ENCODE measurements around the gene GSTA1.
"Not testable (repeated sequence)": the region's sequence is repeated elsewhere in the genome, so short reads cannot be mapped to it uniquely, and the experiment has no call there.

Gene GSTA1

GRCh38 chr6:52782696-52783274 is 20.8 kb downstream of the GSTA1 start:
- H3K4me3 Mint-ChIP-seq; H3K27ac Mint-ChIP-seq; H3K4me1 Mint-ChIP-seq (ENCODE audit: low read depth); H3K36me3 Mint-ChIP-seq; H3K9me3 Mint-ChIP-seq (ENCODE audit: low read depth): not testable (repeated sequence)
- H3K27me3 Mint-ChIP-seq, result peaks cover 12% of the 10 kb centered on the region

GRCh38 chr6:52782209-52782608 is 21.4 kb downstream of the GSTA1 start:
- H3K27me3 Mint-ChIP-seq, result peaks cover 15% of the 10 kb centered on the region
- H3K36me3 Mint-ChIP-seq; H3K27ac Mint-ChIP-seq; H3K4me1 Mint-ChIP-seq (ENCODE audit: low read depth); H3K9me3 Mint-ChIP-seq (ENCODE audit: low read depth); H3K4me3 Mint-ChIP-seq: not testable (repeated sequence)

GRCh38 chr6:52779237-52779636 is 24.4 kb downstream of the GSTA1 start:
- no peaks in the 10 kb centered on the region for H3K9me3 Mint-ChIP-seq (ENCODE audit: low read depth)
- peaks cover 4% of the 10 kb centered on the region for H3K36me3 Mint-ChIP-seq
- H3K4me1 Mint-ChIP-seq (ENCODE audit: low read depth), result no peaks in the 10 kb centered on the region
- H3K27ac Mint-ChIP-seq, result no peak overlapping the region
- peaks cover 30% of the 10 kb centered on the region for H3K27me3 Mint-ChIP-seq
- H3K4me3 Mint-ChIP-seq, result no peak overlapping the region

GRCh38 chr6:52776711-52777351 is 26.8 kb downstream of the GSTA1 start:
- H3K27me3 Mint-ChIP-seq, result peaks cover 27% of the 10 kb centered on the region
- not testable (repeated sequence) for H3K36me3 Mint-ChIP-seq; H3K4me3 Mint-ChIP-seq; H3K4me1 Mint-ChIP-seq (ENCODE audit: low read depth); H3K9me3 Mint-ChIP-seq (ENCODE audit: low read depth); H3K27ac Mint-ChIP-seq

GRCh38 chr6:52769399-52769798 is 34.2 kb downstream of the GSTA1 start:
- H3K9me3 Mint-ChIP-seq (ENCODE audit: low read depth); H3K27ac Mint-ChIP-seq; H3K27me3 Mint-ChIP-seq; H3K4me3 Mint-ChIP-seq; H3K36me3 Mint-ChIP-seq; H3K4me1 Mint-ChIP-seq (ENCODE audit: low read depth): not testable (repeated sequence)

- H3K36me3 Mint-ChIP-seq; H3K4me3 Mint-ChIP-seq; H3K27ac Mint-ChIP-seq; H3K27me3 Mint-ChIP-seq; H3K9me3 Mint-ChIP-seq (ENCODE audit: low read depth); H3K4me1 Mint-ChIP-seq (ENCODE audit: low read depth): not testable (repeated sequence)
These were observed 36.0 kb downstream of the GSTA1 start for GRCh38 chr6:52767658-52768057.

- H3K4me1 Mint-ChIP-seq (ENCODE audit: low read depth); H3K9me3 Mint-ChIP-seq (ENCODE audit: low read depth); H3K4me3 Mint-ChIP-seq; H3K27me3 Mint-ChIP-seq; H3K27ac Mint-ChIP-seq; H3K36me3 Mint-ChIP-seq: not testable (repeated sequence)
These were observed 40.2 kb downstream of the GSTA1 start, which contains the start of gene GSTA2 for GRCh38 chr6:52763322-52763916. Gene GSTA2, minus strand, starts transcription at chr6:52763475. Its CDS starts 5,528 bp downstream, at chr6:52757947.

- H3K27me3 Mint-ChIP-seq, result peaks cover 11% of the 10 kb centered on the region
- not testable (repeated sequence) for H3K4me3 Mint-ChIP-seq; H3K36me3 Mint-ChIP-seq; H3K4me1 Mint-ChIP-seq (ENCODE audit: low read depth); H3K9me3 Mint-ChIP-seq (ENCODE audit: low read depth); H3K27ac Mint-ChIP-seq
These were observed 41.7 kb downstream of the GSTA1 start for GRCh38 chr6:52761673-52762491.

GRCh38 chr6:52760105-52760765 is 43.4 kb downstream of the GSTA1 start:
- H3K27me3 Mint-ChIP-seq, result peaks cover 13% of the 10 kb centered on the region

GRCh38 chr6:52759085-52759484 is 44.5 kb downstream of the GSTA1 start:
- Mint-ChIP-seq H3K9me3 (ENCODE audit: low read depth) (no peaks in the 10 kb centered on the region), H3K27me3 (peaks cover 15% of the 10 kb centered on the region), H3K36me3 (no peaks in the 10 kb centered on the region), H3K27ac (no peak overlapping the region), H3K4me3 (no peak overlapping the region), H3K4me1 (ENCODE audit: low read depth) (no peaks in the 10 kb centered on the region)

More at GRCh38 chr6:52760105-52760765, 43.4 kb downstream of the GSTA1 start:
- H3K4me1 Mint-ChIP-seq (ENCODE audit: low read depth), result no peaks in the 10 kb centered on the region
- H3K4me3 Mint-ChIP-seq, result no peak overlapping the region
- no peaks in the 10 kb centered on the region for H3K36me3 Mint-ChIP-seq
- H3K9me3 Mint-ChIP-seq (ENCODE audit: low read depth), result no peaks in the 10 kb centered on the region
- H3K27ac Mint-ChIP-seq, result no peak overlapping the region

GRCh38 chr6:52757651-52758338 is 45.8 kb downstream of the GSTA1 start:
- H3K36me3 Mint-ChIP-seq; H3K4me1 Mint-ChIP-seq (ENCODE audit: low read depth); H3K27ac Mint-ChIP-seq; H3K9me3 Mint-ChIP-seq (ENCODE audit: low read depth); H3K4me3 Mint-ChIP-seq: not testable (repeated sequence)
- peaks cover 19% of the 10 kb centered on the region for H3K27me3 Mint-ChIP-seq

GRCh38 chr6:52754443-52754842 is 49.2 kb downstream of the GSTA1 start:
- Mint-ChIP-seq H3K9me3 (ENCODE audit: low read depth) (peaks cover 6% of the 10 kb centered on the region), H3K27ac (no peak overlapping the region), H3K36me3 (no peaks in the 10 kb centered on the region), H3K27me3 (peaks cover 16% of the 10 kb centered on the region), H3K4me3 (no peak overlapping the region), H3K4me1 (ENCODE audit: low read depth) (no peaks in the 10 kb centered on the region)

GRCh38 chr6:52753137-52753536 is 50.5 kb downstream of the GSTA1 start:
- not testable (repeated sequence) for H3K27ac Mint-ChIP-seq; H3K4me1 Mint-ChIP-seq (ENCODE audit: low read depth); H3K9me3 Mint-ChIP-seq (ENCODE audit: low read depth); H3K36me3 Mint-ChIP-seq; H3K4me3 Mint-ChIP-seq
- H3K27me3 Mint-ChIP-seq, result peaks cover 11% of the 10 kb centered on the region

GRCh38 chr6:52752310-52752709 is 51.3 kb downstream of the GSTA1 start:
- Mint-ChIP-seq H3K27me3 (peaks cover 11% of the 10 kb centered on the region), H3K36me3 (no peaks in the 10 kb centered on the region), H3K4me3 (no peak overlapping the region), H3K27ac (no peak overlapping the region), H3K4me1 (ENCODE audit: low read depth) (no peaks in the 10 kb centered on the region), H3K9me3 (ENCODE audit: low read depth) (peaks cover 6% of the 10 kb centered on the region)
